GM19043 (cell line): ENCODE measurements around the gene MYO5C.

Experiments
- ATAC-seq: cut with Tn5 transposase; IDR thresholded peaks from one replicate; pipeline ENCODE4 v1.9.1; 2021; ENCODE audit warnings: low read depth; ENCODE audit not compliant: unreplicated experiment

The MYO5C gene

GRCh38 chr15:52154896-52155865 is 140.4 kb downstream of the MYO5C start:
- no peak for ATAC-seq

- ATAC-seq = no peak
Observed at GRCh38 chr15:52153900-52154895, 141.4 kb downstream of the MYO5C start.

GRCh38 chr15:52151353-52151752 is 144.3 kb downstream of the MYO5C start:
- ATAC-seq = no peak

- no peak for ATAC-seq
Observed at GRCh38 chr15:52150871-52151270, 144.7 kb downstream of the MYO5C start.

GRCh38 chr15:52150043-52150825 is 145.4 kb downstream of the MYO5C start:
- no peak for ATAC-seq

GRCh38 chr15:52148403-52148802 is 147.2 kb downstream of the MYO5C start:
- ATAC-seq = no peak

- no peak for ATAC-seq
Observed at GRCh38 chr15:52146776-52147175, 148.8 kb downstream of the MYO5C start.

- ATAC-seq = no peak
Observed at GRCh38 chr15:52146261-52146660, 149.3 kb downstream of the MYO5C start.

GRCh38 chr15:52144656-52145178 is 150.9 kb downstream of the MYO5C start:
- no peak for ATAC-seq

- ATAC-seq = no peak
Observed at GRCh38 chr15:52143873-52144272, 151.7 kb downstream of the MYO5C start.
